H1 (cell line): ENCODE measurements around the gene ACTG1. TPM values are rescaled to one million over a fixed set of nuclear protein-coding genes. Genes with fewer than 3 reads are reported as not detected.

Experiments
- CTCF ChIA-PET: fragments of 300-600 bp; sonication (Branson Sonifier 250); formaldehyde crosslinking; loops from one replicate; lab custom pipeline; 2021; ENCODE audit not compliant: partially characterized antibody; lab: Charles Lee
- POLR2A ChIA-PET: fragments of 300-600 bp; sonication (Branson Sonifier 250); formaldehyde crosslinking; loops from one replicate; lab custom pipeline; 2021; ENCODE audit warnings: inconsistent platforms; ENCODE audit not compliant: partially characterized antibody; lab: Charles Lee
- DNase-seq, 2 experiments: peaks; one replicate each; pipeline versions ENCODE4 v3.0.0 to v3.0.0-alpha.2; 2010 to 2022; ENCODE audit warnings: low spot score in 2 of 2, low read depth in 1 of 2, mixed read lengths in 1 of 2
- FAIRE-seq: peaks from 2 replicates; lab custom pipeline; 2011; peaks lifted over from hg19 to GRCh38; lab: Jason Lieb, UNC
- H2AFZ ChIP-seq: 2 replicates; pipeline ENCODE4 v1.8.1; 2012; ENCODE audit warnings: low read length, inconsistent platforms
- H2AK5ac ChIP-seq: 2 replicates; pipeline ENCODE4 v1.6.1; 2013; ENCODE audit warnings: low read depth, low read length
- H2BK120ac ChIP-seq: replicated peaks from 2 replicates; pipeline ENCODE3; 2013; ENCODE audit warnings: low read depth, low read length, inconsistent platforms
- H2BK12ac ChIP-seq: 2 replicates; pipeline ENCODE4 v1.6.1; 2013; ENCODE audit warnings: low read depth, low read length
- H2BK15ac ChIP-seq: 2 replicates; pipeline ENCODE4 v1.6.1; 2013; ENCODE audit warnings: low read length
- H2BK20ac ChIP-seq: 2 replicates; pipeline ENCODE4 v1.6.1; 2013; ENCODE audit warnings: low read length
- H2BK5ac ChIP-seq: 2 replicates; pipeline ENCODE4 v1.6.1; 2013; ENCODE audit warnings: low read depth, low read length
- H3K14ac ChIP-seq: 2 replicates; pipeline ENCODE4 v1.6.1; 2013; ENCODE audit warnings: inconsistent platforms; ENCODE audit not compliant: insufficient read length
- H3K18ac ChIP-seq: 2 replicates; pipeline ENCODE4 v1.6.1; 2013; ENCODE audit warnings: low read length; ENCODE audit errors: extremely low read depth
- H3K23ac ChIP-seq: 2 replicates; pipeline ENCODE4 v1.6.1; 2013; ENCODE audit warnings: inconsistent platforms; ENCODE audit not compliant: insufficient read length
- H3K23me2 ChIP-seq: 2 replicates; pipeline ENCODE4 v1.6.1; 2013; ENCODE audit warnings: low read depth, low read length
- H3K27ac ChIP-seq: 2 replicates; pipeline ENCODE4 v1.6.1; 2011; ENCODE audit warnings: low read depth, low read length, inconsistent platforms
- H3K27me3 ChIP-seq, 4 experiments: replicated peaks in 1 of 4; 1 replicate in 1 of 4; 2 replicates in 3 of 4; pipeline versions ENCODE4 v1.6.1 to v1.8.1; 2011 to 2013; ENCODE audit warnings: low read length in 3 of 4, mild to moderate bottlenecking in 3 of 4, inconsistent platforms in 2 of 4, mixed read lengths in 2 of 4, moderate library complexity in 1 of 4; ENCODE audit not compliant: control insufficient read depth in 3 of 4, insufficient read depth in 3 of 4; ENCODE audit errors: extremely low read depth in 1 of 4
- H3K36me3 ChIP-seq, 4 experiments: 2 replicates each; pipeline versions ENCODE4 v1.6.1 to v1.8.1; 2011 to 2013; ENCODE audit warnings: mild to moderate bottlenecking in 4 of 4, low read length in 3 of 4, moderate library complexity in 2 of 4, control low read depth in 1 of 4, inconsistent platforms in 1 of 4; ENCODE audit not compliant: insufficient read depth in 4 of 4, control insufficient read depth in 2 of 4
- H3K4ac ChIP-seq: replicated peaks from 2 replicates; pipeline ENCODE3; 2013; ENCODE audit warnings: low read length, low read depth, mixed read lengths, inconsistent platforms; ENCODE audit not compliant: insufficient read length
- H3K4me1 ChIP-seq, 4 experiments: replicated peaks in 1 of 4; 1 replicate in 1 of 4; 2 replicates in 3 of 4; pipeline versions ENCODE4 v1.6.1 to v1.8.1; 2011 to 2013; ENCODE audit warnings: low read length in 3 of 4, inconsistent platforms in 2 of 4, mixed read lengths in 1 of 4; ENCODE audit not compliant: insufficient read depth in 4 of 4, control insufficient read depth in 3 of 4
- H3K4me2 ChIP-seq, 2 experiments: 2 replicates each; pipeline versions ENCODE4 v1.6.1 to v1.8.1; 2011 to 2013; ENCODE audit warnings: low read depth in 2 of 2, low read length in 2 of 2, control low read depth in 1 of 2, inconsistent platforms in 1 of 2, mild to moderate bottlenecking in 1 of 2; ENCODE audit not compliant: insufficient read depth in 1 of 2
- H3K4me3 ChIP-seq, 4 experiments: fragments of 200-600, 300-600 bp in 1 of 4; sonication (generic), shearing (Covaris generic), sonication (Bioruptor Twin) in 1 of 4; 2 replicates each; pipeline versions ENCODE4 v1.5.1 to v1.8.1; 2011 to 2016; ENCODE audit warnings: low read length in 4 of 4, low read depth in 3 of 4, control low read depth in 2 of 4, inconsistent platforms in 2 of 4, mild to moderate bottlenecking in 2 of 4, mixed read lengths in 1 of 4, moderate library complexity in 1 of 4; ENCODE audit not compliant: insufficient read depth in 2 of 4; ENCODE audit errors: extremely low read depth in 1 of 4
- H3K56ac ChIP-seq: replicated peaks from 2 replicates; pipeline ENCODE3; 2013; ENCODE audit warnings: low read depth, mild to moderate bottlenecking, mixed read lengths, low read length, inconsistent platforms; ENCODE audit not compliant: insufficient read length
- H3K79me1 ChIP-seq: 2 replicates; pipeline ENCODE4 v1.6.1; 2013; ENCODE audit warnings: low read depth, low read length, control low read depth
- H3K79me2 ChIP-seq, 2 experiments: 2 replicates each; pipeline versions ENCODE4 v1.6.1 to v1.8.1; 2012 to 2013; ENCODE audit warnings: low read length in 2 of 2, mild to moderate bottlenecking in 2 of 2, inconsistent platforms in 1 of 2; ENCODE audit not compliant: insufficient read depth in 2 of 2, control insufficient read depth in 1 of 2
- H3K9ac ChIP-seq, 4 experiments: replicated peaks in 1 of 4; 1 replicate in 1 of 4; 2 replicates in 3 of 4; pipeline versions ENCODE4 v1.6.1 to v1.8.1; 2011 to 2013; ENCODE audit warnings: low read depth in 3 of 4, low read length in 3 of 4, control low read depth in 2 of 4, mild to moderate bottlenecking in 2 of 4, moderate library complexity in 2 of 4, inconsistent platforms in 1 of 4; ENCODE audit errors: extremely low read depth in 1 of 4
- H3K9me3 ChIP-seq, 2 experiments: 2 replicates each; pipeline versions ENCODE4 v1.6.1 to v1.8.1; 2012 to 2013; ENCODE audit warnings: mild to moderate bottlenecking in 2 of 2, moderate library complexity in 2 of 2, control low read depth in 1 of 2, inconsistent platforms in 1 of 2, low read depth in 1 of 2, low read length in 1 of 2, mixed read lengths in 1 of 2; ENCODE audit not compliant: insufficient read depth in 2 of 2
- H4K20me1 ChIP-seq, 2 experiments: replicated peaks in 1 of 2; 2 replicates each; pipeline versions ENCODE3 to v1.8.1; 2011 to 2013; ENCODE audit warnings: inconsistent platforms in 2 of 2, low read length in 2 of 2, mild to moderate bottlenecking in 1 of 2; ENCODE audit not compliant: insufficient read depth in 2 of 2, control insufficient read depth in 1 of 2
- H4K5ac ChIP-seq: 2 replicates; pipeline ENCODE4 v1.6.1; 2013; ENCODE audit warnings: low read length, low read depth, mixed read lengths, inconsistent platforms; ENCODE audit not compliant: insufficient read length
- H4K8ac ChIP-seq: 2 replicates; pipeline ENCODE4 v1.8.0; 2013; ENCODE audit warnings: mild to moderate bottlenecking, moderate library complexity, low read length, inconsistent platforms; ENCODE audit not compliant: insufficient read depth; ENCODE audit errors: extremely low read depth
- H4K91ac ChIP-seq: replicated peaks from 2 replicates; pipeline ENCODE3; 2013; ENCODE audit warnings: low read length, mixed read lengths, inconsistent platforms; ENCODE audit not compliant: insufficient read length
- ATF2 ChIP-seq: IDR thresholded peaks from 2 replicates; pipeline ENCODE4 v1.6.1; 2012; ENCODE audit warnings: low read length, inconsistent platforms
- ATF3 ChIP-seq: IDR thresholded peaks from 2 replicates; pipeline ENCODE4 v1.6.1; 2011; ENCODE audit warnings: low read depth, mild to moderate bottlenecking, low read length; ENCODE audit not compliant: insufficient read depth
- BACH1 ChIP-seq: IDR thresholded peaks from 2 replicates; pipeline ENCODE4 v1.6.1; 2012; ENCODE audit warnings: low read length, improper control_type of control experiment
- CHD2 ChIP-seq: IDR thresholded peaks from 2 replicates; pipeline ENCODE4 v1.6.1; 2012; ENCODE audit warnings: low read length, improper control_type of control experiment
- E2F6 ChIP-seq: IDR thresholded peaks from 2 replicates; pipeline ENCODE4 v1.6.1; 2012; ENCODE audit warnings: inconsistent platforms
- SIRT6 ChIP-seq: IDR thresholded peaks from one replicate; pipeline ENCODE4 v1.7.1; 2012; ENCODE audit warnings: low read length, inconsistent platforms
- YY1 ChIP-seq: IDR thresholded peaks from 2 replicates; pipeline ENCODE4 v1.6.1; 2011; ENCODE audit warnings: low read depth, mild to moderate bottlenecking, low read length
- ZNF274 ChIP-seq: IDR thresholded peaks from 2 replicates; pipeline ENCODE4 v1.7.0; 2012; ENCODE audit warnings: low read length, borderline replicate concordance; ENCODE audit errors: extremely low read depth
- WGBS, 2 experiments: shearing (Covaris generic) in 1 of 2; methylation state at CpG; one replicate each; pipeline versions ENCODE4 v1.1.6 to v1.1.7; 2013 to 2015; ENCODE audit warnings: low lambda C conversion rate in 2 of 2, mixed read lengths in 2 of 2, inconsistent platforms in 1 of 2, low coverage in 1 of 2, missing lambda C conversion rate in 1 of 2; ENCODE audit not compliant: insufficient replicate concordance in 2 of 2, insufficient coverage in 1 of 2, insufficient read length in 1 of 2; ENCODE audit errors: extremely low coverage in 1 of 2, missing lambda C conversion rate in 1 of 2; 5-methylcytosine and 5-hydroxymethylcytosine counted together
- polyA plus RNA-seq, 7 experiments: library from polyadenylated mRNA; depleted of rRNA in 3 of 7; stranded (reverse) in 5 of 7; unstranded in 2 of 7; fragments of >200 nt in 5 of 7; fragments of 200-250 nt in 2 of 7; gene quantifications; 1 replicate in 5 of 7; 2 replicates in 1 of 7; 4 replicates in 1 of 7; pipeline versions ENCODE4 v1.2.1 to v1.2.3, GENCODE V29; 2011 to 2013; ENCODE audit warnings: missing spikeins in 2 of 7, mixed read lengths in 2 of 7
- total RNA-seq: library from RNA; stranded (reverse); fragmentation: NEBNext Ultra II Directional; extraction: Animal tissue kit (Norgen Biotek cat#: 25700); gene quantifications from 2 replicates; pipeline ENCODE4 v1.2.1, GENCODE V29; 2021

Gene ACTG1
- total and polyA plus RNA-seq, 2 of the 8 experiments (the other 6 are each of a cell fraction or from before 2014, with no cell fraction given) = 3,535 to 5,010 TPM

- Histone ChIP-seq H3K23ac (no peak overlapping the region), H4K20me1 (peaks cover under 1 to 7% of the 10 kb centered on the region in 2 experiments), H3K4me3 (no peak overlapping the region), H4K91ac (no peak overlapping the region), H3K27ac (no peak overlapping the region), H3K9ac (no peak overlapping the region), H2BK5ac (no peak overlapping the region), H2AK5ac (no peak overlapping the region), H2BK20ac (peak overlapping the region; percentile 10; the same call in 1 of the 2 replicates), H2BK15ac (no peak overlapping the region), H2BK120ac (no peak overlapping the region), H3K56ac (no peak overlapping the region), H3K23me2 (peaks cover 28% of the 10 kb centered on the region; the same call in 1 of the 2 replicates), H4K5ac (no peak overlapping the region), H3K4me1 (peaks cover 0 to 11% (median 5%) of the 10 kb centered on the region in 4 experiments; a peak in 5 of 7 replicates), H2AFZ (no peak overlapping the region), H3K14ac (no peak overlapping the region), H3K79me2 (no peaks in the 10 kb centered on the region), H3K79me1 (0 out of 2 replicates have a peak, but pooled peaks cover 3% of the 10 kb centered on the region), H2BK12ac (no peak overlapping the region; the same call in 1 of the 2 replicates), H3K36me3 (no peaks in the 10 kb centered on the region), H3K4ac (no peak overlapping the region), H3K9me3 (peaks cover 4 to 8% of the 10 kb centered on the region in 2 experiments; a peak in 2 of 4 replicates), H3K27me3 (peaks cover 8 to 28% (median 24%) of the 10 kb centered on the region in 4 experiments; a peak in 6 of 7 replicates), H3K4me2 (no peak overlapping the region), H3K18ac (no peak overlapping the region), H4K8ac (no peak overlapping the region; the same call in 1 of the 2 replicates)
- ChIA-PET POLR2A (interaction anchor here (1.4 to 2.8 kb wide), 4 partner anchors 11 to 24 kb away, joined by 4 to 16 read pairs (median 10); partner anchors contain the start of gene ACTG1), CTCF (interaction anchor here (0.9 to 1.6 kb wide), 3 partner anchors 11 to 280 kb away, joined by 3 to 10 read pairs (median 3); no protein-coding TSS in a partner anchor)
- TF ChIP-seq ATF2 (no peak), CHD2 (no peak), ZNF274 (no peak), ATF3 (no peak), BACH1 (no peak), E2F6 (no peak), YY1 (no peak), SIRT6 (no peak)
- 79% methylated on average over 6 of the region's 6 CpGs; no CpG with 5 or more reads in 1 of the 2 experiments for WGBS, 2 experiments
- no peak for DNase-seq
- no peak for FAIRE-seq
Observed at GRCh38 chr17:81534157-81535006, 21.8 kb upstream of the ACTG1 start.
